Osteoblast (primary cell): ENCODE results near the gene NFAT5. TPM values are rescaled to one million over a fixed set of nuclear protein-coding genes. Genes with fewer than 3 reads are reported as not detected.

Experiments
- DNase-seq: peaks from one replicate; pipeline ENCODE4 v3.0.0; 2011; ENCODE audit warnings: low spot score, mixed read lengths; ENCODE audit not compliant: insufficient read length; ENCODE audit errors: missing footprints
- H2AFZ ChIP-seq: 2 replicates; pipeline ENCODE4 v1.6.0; 2011; ENCODE audit warnings: mild to moderate bottlenecking, low read length
- H3K27ac ChIP-seq: 2 replicates; pipeline ENCODE4 v1.5.1; 2011; ENCODE audit warnings: mild to moderate bottlenecking, low read depth, low read length, moderate library complexity
- H3K27me3 ChIP-seq: 2 replicates; pipeline ENCODE4 v1.6.0; 2012; ENCODE audit warnings: mild to moderate bottlenecking, control low read depth, inconsistent platforms, low read length, moderate library complexity; ENCODE audit not compliant: insufficient read depth
- H3K36me3 ChIP-seq: 2 replicates; pipeline ENCODE4 v1.5.1; 2011; ENCODE audit warnings: mild to moderate bottlenecking, low read length, control low read depth, moderate library complexity; ENCODE audit not compliant: insufficient read depth
- H3K4me1 ChIP-seq: 2 replicates; pipeline ENCODE4 v1.5.1; 2011; ENCODE audit warnings: mild to moderate bottlenecking, low read length, control low read depth, moderate library complexity; ENCODE audit not compliant: insufficient read depth
- H3K4me2 ChIP-seq: 2 replicates; pipeline ENCODE4 v1.6.0; 2011; ENCODE audit warnings: mild to moderate bottlenecking, low read length; ENCODE audit not compliant: insufficient read depth
- H3K4me3 ChIP-seq: fragments of 200-600 bp; sonication (generic); 3 replicates; pipeline ENCODE4 v1.5.1; 2012; ENCODE audit warnings: mild to moderate bottlenecking, low read length, inconsistent platforms; ENCODE audit not compliant: insufficient read depth
- H3K79me2 ChIP-seq: 2 replicates; pipeline ENCODE4 v1.6.0; 2012; ENCODE audit warnings: mild to moderate bottlenecking, low read length, control low read depth, inconsistent platforms; ENCODE audit not compliant: insufficient read depth
- H3K9me3 ChIP-seq: 2 replicates; pipeline ENCODE4 v1.5.1; 2011; ENCODE audit warnings: low read depth, low read length, control low read depth
- H4K20me1 ChIP-seq: 2 replicates; pipeline ENCODE4 v1.6.0; 2012; ENCODE audit warnings: mild to moderate bottlenecking, low read length, control low read depth; ENCODE audit not compliant: insufficient read depth
- CTCF ChIP-seq: IDR thresholded peaks from 2 replicates; pipeline ENCODE4 v1.5.1; 2011; ENCODE audit warnings: mild to moderate bottlenecking, low read depth, low read length, moderate library complexity; ENCODE audit errors: extremely low read depth
- total RNA-seq: library from RNA; depleted of rRNA; stranded (reverse); fragments of >200 nt; gene quantifications from 2 replicates; pipeline ENCODE4 v1.2.3, GENCODE V29; 2012

Gene NFAT5
- total RNA-seq, 1 donor = 29.3 TPM

GRCh38 chr16:69741519-69741918, 175.8 kb downstream of the NFAT5 start:
- DNase-seq = no peak
- Histone ChIP-seq H3K4me2 (no peak overlapping the region), H3K4me1 (peaks cover 5% of the 10 kb centered on the region), H3K4me3 (no peak overlapping the region), H3K79me2 (peaks cover 13% of the 10 kb centered on the region), H3K9me3 (no peaks in the 10 kb centered on the region), H2AFZ (no peak overlapping the region), H4K20me1 (peaks cover 10% of the 10 kb centered on the region), H3K27ac (no peak overlapping the region), H3K27me3 (no peaks in the 10 kb centered on the region), H3K36me3 (peaks cover 63% of the 10 kb centered on the region)
- TF ChIP-seq CTCF = no peak

- no peaks in the 10 kb centered on the region for H3K9me3 ChIP-seq
- no peak overlapping the region for H3K27ac ChIP-seq
- no peaks in the 10 kb centered on the region for H3K27me3 ChIP-seq
- peaks cover 10% of the 10 kb centered on the region for H4K20me1 ChIP-seq
- no peak overlapping the region for H3K4me3 ChIP-seq
- no peak for TF ChIP-seq CTCF
- H3K79me2 ChIP-seq = peaks cover 14% of the 10 kb centered on the region
- no peak overlapping the region for H3K4me2 ChIP-seq
- peaks cover 5% of the 10 kb centered on the region for H3K4me1 ChIP-seq
- DNase-seq = no peak
- peaks cover 68% of the 10 kb centered on the region for H3K36me3 ChIP-seq
- no peak overlapping the region for H2AFZ ChIP-seq
Measured at GRCh38 chr16:69741951-69742904, 176.5 kb downstream of the NFAT5 start.

GRCh38 chr16:69744363-69745231, 178.8 kb downstream of the NFAT5 start:
- TF ChIP-seq CTCF = no peak
- no peak for DNase-seq
- Histone ChIP-seq H3K27ac (no peak overlapping the region), H2AFZ (no peak overlapping the region), H3K4me2 (no peak overlapping the region), H3K9me3 (no peaks in the 10 kb centered on the region), H3K4me1 (peaks cover 5% of the 10 kb centered on the region), H3K27me3 (no peaks in the 10 kb centered on the region), H4K20me1 (peaks cover 10% of the 10 kb centered on the region), H3K79me2 (peaks cover 27% of the 10 kb centered on the region), H3K36me3 (peaks cover 88% of the 10 kb centered on the region), H3K4me3 (no peak overlapping the region)
